Adipocyte (in vitro differentiated cells): Measurements from ENCODE around the gene ABL1.
A peak's percentile ranks its signal among the peaks of the same experiment; 100 is the strongest.

Source experiments
- DNase-seq: peaks from one replicate; pipeline ENCODE4 v3.0.0-alpha.2; 2015; ENCODE audit warnings: low read depth
- H3K27me3 ChIP-seq: replicated peaks from 2 replicates; pipeline ENCODE4 v1.7.0; 2013; ENCODE audit warnings: mild to moderate bottlenecking, low read length, moderate library complexity; ENCODE audit not compliant: control insufficient read depth, insufficient read depth
- H3K36me3 ChIP-seq: 2 replicates; pipeline ENCODE4 v1.7.0; 2013; ENCODE audit warnings: low read length, mild to moderate bottlenecking, moderate library complexity; ENCODE audit not compliant: control insufficient read depth, insufficient read depth, severe bottlenecking
- H3K4me1 ChIP-seq: 2 replicates; pipeline ENCODE4 v1.7.0; 2013; ENCODE audit warnings: mild to moderate bottlenecking, low read length, moderate library complexity; ENCODE audit not compliant: control insufficient read depth, insufficient read depth
- H3K4me3 ChIP-seq: 2 replicates; pipeline ENCODE4 v1.7.0; 2013; ENCODE audit warnings: mild to moderate bottlenecking, low read length, moderate library complexity
- H3K9ac ChIP-seq: 2 replicates; pipeline ENCODE4 v1.7.0; 2013; ENCODE audit warnings: mild to moderate bottlenecking, low read length, moderate library complexity
- H3K9me3 ChIP-seq: 2 replicates; pipeline ENCODE4 v1.7.0; 2013; ENCODE audit warnings: mild to moderate bottlenecking, low read length, moderate library complexity; ENCODE audit not compliant: control insufficient read depth

Gene ABL1

DNA sequence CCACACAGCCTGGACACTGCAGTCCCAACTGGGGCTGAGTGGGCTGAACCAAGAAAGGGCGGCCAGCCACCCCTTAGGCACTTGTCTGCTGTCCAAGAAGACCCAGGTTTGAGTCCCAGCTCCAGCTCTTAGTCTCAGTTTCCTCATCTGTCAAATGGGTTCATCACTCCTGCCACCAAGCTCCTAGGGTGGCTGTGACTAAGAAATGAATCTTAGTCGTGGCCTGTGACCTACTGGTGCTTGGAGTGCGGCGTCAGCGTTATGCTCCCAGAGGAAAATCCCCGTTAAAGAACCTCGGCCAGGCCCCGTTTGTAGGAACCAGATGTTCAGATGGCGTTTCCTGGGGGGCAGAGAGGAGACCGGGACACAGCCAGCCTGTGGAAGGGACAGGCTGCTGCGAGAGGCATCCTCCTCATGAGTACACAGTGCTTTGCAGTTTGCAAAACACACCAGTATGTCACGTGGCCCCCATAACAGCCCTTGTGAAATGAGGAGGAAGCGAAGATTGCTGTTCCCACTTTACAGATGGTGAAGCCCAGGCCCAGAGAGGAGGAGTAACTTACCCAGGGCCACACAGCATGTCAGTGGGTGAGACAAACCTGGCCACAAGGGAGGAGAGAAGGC is 100.7 kb downstream of the ABL1 start:
- Histone ChIP-seq H3K4me1 (peaks cover 30% of the 10 kb centered on the region), H3K4me3 (no peak overlapping the region), H3K9me3 (no peaks in the 10 kb centered on the region), H3K36me3 (no peaks in the 10 kb centered on the region), H3K9ac (peak overlapping the region; percentile 53), H3K27me3 (no peaks in the 10 kb centered on the region)
- DNase-seq: no peak

DNA sequence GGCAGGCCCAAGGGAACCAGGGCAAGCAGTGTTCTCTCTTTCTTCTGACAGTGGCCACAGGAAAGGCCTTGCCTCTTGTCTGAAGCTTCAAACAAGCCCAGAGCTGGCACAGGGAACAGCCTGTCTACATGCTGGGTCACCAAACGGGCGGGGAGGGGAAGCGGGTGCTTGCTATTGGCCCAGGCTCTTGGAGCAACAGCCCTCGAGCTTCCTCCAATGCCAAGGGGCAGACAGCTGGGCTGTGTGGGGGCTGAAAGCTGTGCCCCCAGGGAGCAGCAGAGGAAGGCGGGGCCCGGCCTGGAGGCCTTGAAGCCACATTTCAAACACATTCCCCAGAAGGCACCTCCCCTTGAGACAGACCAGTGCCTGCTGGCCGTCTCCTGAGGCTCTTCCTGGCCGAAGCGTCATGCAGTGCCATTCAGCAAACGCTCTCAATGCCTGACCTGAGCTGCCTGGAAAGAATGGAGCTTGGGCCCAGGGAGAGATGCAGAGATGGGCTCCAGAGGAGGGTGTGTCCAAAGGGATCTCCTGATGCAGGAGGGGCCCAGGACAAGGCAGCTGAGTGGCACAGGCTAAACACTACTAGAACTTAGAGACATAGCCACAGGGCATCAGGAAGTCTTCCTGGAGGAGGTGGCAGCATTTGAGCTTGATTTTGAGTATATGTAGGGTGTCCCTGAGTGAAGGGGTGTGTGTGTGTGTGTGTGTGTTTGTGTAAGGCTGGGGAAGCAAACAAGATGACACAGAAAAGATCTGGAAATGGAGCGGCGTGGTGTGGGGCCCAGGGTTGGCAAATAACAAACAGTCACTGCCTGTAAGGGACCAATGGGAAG is 101.4 kb downstream of the ABL1 start:
- Histone ChIP-seq H3K9ac (peak overlapping the region; percentile 53), H3K4me3 (no peak overlapping the region), H3K4me1 (peaks cover 30% of the 10 kb centered on the region), H3K9me3 (no peaks in the 10 kb centered on the region), H3K27me3 (peaks cover 2% of the 10 kb centered on the region), H3K36me3 (no peaks in the 10 kb centered on the region)
- DNase-seq: peak; percentile 66
